Hepatocyte (in vitro differentiated cells): ENCODE results near the gene SCTR.

ENCODE experiments used
- EZH2 ChIP-seq: fragments of 200-600 bp; sonication (generic); IDR thresholded peaks from 2 replicates; pipeline ENCODE4 v1.6.1; 2016; ENCODE audit warnings: antibody characterized with exemption, mild to moderate bottlenecking, borderline replicate concordance
- EZH2phosphoT487 ChIP-seq: fragments of 200-600 bp; sonication (generic); IDR thresholded peaks from one replicate; pipeline ENCODE4 v1.6.1; 2018; ENCODE audit warnings: antibody characterized with exemption, mild to moderate bottlenecking, low read depth, moderate library complexity; ENCODE audit not compliant: unreplicated experiment, severe bottlenecking
- TF ChIP-seq, protein P1 (sequence below): fragments of 200-600 bp; sonication (generic); IDR thresholded peaks from 2 replicates; pipeline ENCODE4 v1.5.1; 2016; ENCODE audit warnings: antibody characterized with exemption, mild to moderate bottlenecking; ENCODE audit not compliant: poor library complexity

- TF ChIP-seq, protein P1, sequence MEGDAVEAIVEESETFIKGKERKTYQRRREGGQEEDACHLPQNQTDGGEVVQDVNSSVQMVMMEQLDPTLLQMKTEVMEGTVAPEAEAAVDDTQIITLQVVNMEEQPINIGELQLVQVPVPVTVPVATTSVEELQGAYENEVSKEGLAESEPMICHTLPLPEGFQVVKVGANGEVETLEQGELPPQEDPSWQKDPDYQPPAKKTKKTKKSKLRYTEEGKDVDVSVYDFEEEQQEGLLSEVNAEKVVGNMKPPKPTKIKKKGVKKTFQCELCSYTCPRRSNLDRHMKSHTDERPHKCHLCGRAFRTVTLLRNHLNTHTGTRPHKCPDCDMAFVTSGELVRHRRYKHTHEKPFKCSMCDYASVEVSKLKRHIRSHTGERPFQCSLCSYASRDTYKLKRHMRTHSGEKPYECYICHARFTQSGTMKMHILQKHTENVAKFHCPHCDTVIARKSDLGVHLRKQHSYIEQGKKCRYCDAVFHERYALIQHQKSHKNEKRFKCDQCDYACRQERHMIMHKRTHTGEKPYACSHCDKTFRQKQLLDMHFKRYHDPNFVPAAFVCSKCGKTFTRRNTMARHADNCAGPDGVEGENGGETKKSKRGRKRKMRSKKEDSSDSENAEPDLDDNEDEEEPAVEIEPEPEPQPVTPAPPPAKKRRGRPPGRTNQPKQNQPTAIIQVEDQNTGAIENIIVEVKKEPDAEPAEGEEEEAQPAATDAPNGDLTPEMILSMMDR = no peak
- TF ChIP-seq EZH2 (no peak), EZH2phosphoT487 (no peak)
Measured at GRCh38 chr2:119536211-119536610, 11.9 kb upstream of the SCTR start.
